Fibroblast of lung (primary cell): ENCODE results near the gene PRKAR1B. TPM values are rescaled to one million over a fixed set of nuclear protein-coding genes. Genes with fewer than 3 reads are reported as not detected.

Experiments
- DNase-seq, 2 donors: peaks; one replicate each; pipeline versions ENCODE4 v3.0.0 to v3.0.0-alpha.2; 2010; ENCODE audit warnings: low read depth in 2 of 2
- H2AFZ ChIP-seq: 2 replicates; pipeline ENCODE4 v1.5.1; 2012; ENCODE audit warnings: low read length, control low read depth, inconsistent platforms
- H3K27ac ChIP-seq: 2 replicates; pipeline ENCODE4 v1.5.1; 2011; ENCODE audit warnings: low read length, control low read depth; ENCODE audit not compliant: insufficient read depth
- H3K27me3 ChIP-seq: 2 replicates; pipeline ENCODE4 v1.5.1; 2011; ENCODE audit warnings: mild to moderate bottlenecking, low read length; ENCODE audit not compliant: control insufficient read depth, insufficient read depth
- H3K36me3 ChIP-seq: 2 replicates; pipeline ENCODE4 v1.5.1; 2011; ENCODE audit warnings: low read length; ENCODE audit not compliant: control insufficient read depth, insufficient read depth
- H3K4me1 ChIP-seq: 2 replicates; pipeline ENCODE4 v1.5.1; 2011; ENCODE audit warnings: low read length; ENCODE audit not compliant: control insufficient read depth, insufficient read depth; ENCODE audit errors: extremely low read depth
- H3K4me2 ChIP-seq: 2 replicates; pipeline ENCODE4 v1.5.1; 2011; ENCODE audit warnings: low read length, control low read depth; ENCODE audit not compliant: insufficient read depth; ENCODE audit errors: extremely low read depth
- H3K4me3 ChIP-seq, 4 experiments: fragments of 200-600 bp in 1 of 4; sonication (generic) in 1 of 4; replicated peaks in 1 of 4; 2 replicates each; pipeline ENCODE4 v1.5.1; 2011 to 2016; ENCODE audit warnings: low read length in 4 of 4, low read depth in 3 of 4, mild to moderate bottlenecking in 3 of 4, control low read depth in 2 of 4, inconsistent platforms in 1 of 4, mixed read lengths in 1 of 4; ENCODE audit not compliant: insufficient read depth in 1 of 4; ENCODE audit errors: control extremely low read depth in 1 of 4
- H3K79me2 ChIP-seq: 2 replicates; pipeline ENCODE4 v1.5.1; 2012; ENCODE audit warnings: mild to moderate bottlenecking, low read length, inconsistent platforms; ENCODE audit not compliant: control insufficient read depth, insufficient read depth
- H3K9ac ChIP-seq: 2 replicates; pipeline ENCODE4 v1.5.1; 2011; ENCODE audit warnings: mild to moderate bottlenecking, low read length, control low read depth; ENCODE audit not compliant: insufficient read depth
- H3K9me3 ChIP-seq: 2 replicates; pipeline ENCODE4 v1.5.1; 2012; ENCODE audit warnings: low read depth, low read length; ENCODE audit not compliant: control insufficient read depth, insufficient read depth
- H4K20me1 ChIP-seq: 2 replicates; pipeline ENCODE4 v1.5.1; 2011; ENCODE audit warnings: low read length; ENCODE audit not compliant: control insufficient read depth, insufficient read depth; ENCODE audit errors: extremely low read depth
- CTCF ChIP-seq, 2 donors: IDR thresholded peaks in 1 of 2; conservative IDR thresholded peaks in 1 of 2; 1 replicate in 1 of 2; 2 replicates in 1 of 2; pipeline ENCODE4 v1.5.1; 2011 to 2012; ENCODE audit warnings: low read length in 2 of 2, control low read depth in 1 of 2, inconsistent platforms in 1 of 2, low read depth in 1 of 2, mild to moderate bottlenecking in 1 of 2
- EZH2 ChIP-seq: IDR thresholded peaks from 2 replicates; pipeline ENCODE4 v1.5.1; 2012; ENCODE audit warnings: low read length, control low read depth, mild to moderate bottlenecking; ENCODE audit errors: missing control alignments
- polyA plus RNA-seq, 2 donors: library from polyadenylated mRNA; depleted of rRNA in 1 of 2; stranded (reverse) in 1 of 2; unstranded in 1 of 2; fragments of >200 nt; gene quantifications; 2 replicates each; pipeline ENCODE4 v1.2.1, GENCODE V29; 2011 to 2012; ENCODE audit warnings: missing spikeins in 1 of 2
- total RNA-seq: library from RNA; depleted of rRNA; stranded (reverse); fragments of >200 nt; gene quantifications from 2 replicates; pipeline ENCODE4 v1.2.1, GENCODE V29; 2014

The PRKAR1B gene
- total and polyA plus RNA-seq, 2 donors (not counting 1 experiment from before 2014, with no cell fraction given) = 12.7 to 14.5 TPM

- H2AFZ ChIP-seq = no peak overlapping the region
- H3K4me3 ChIP-seq = no peak overlapping the region
- H4K20me1 ChIP-seq = no peaks in the 10 kb centered on the region
- H3K9ac ChIP-seq = no peak overlapping the region
- H3K27ac ChIP-seq = no peak overlapping the region
- H3K79me2 ChIP-seq = no peaks in the 10 kb centered on the region
- H3K9me3 ChIP-seq = no peaks in the 10 kb centered on the region
- no peak for DNase-seq
- TF ChIP-seq EZH2 (no peak), CTCF (conservative IDR thresholded peaks at IDR 0.05 in 1 of 2, IDR thresholded peaks at IDR 0.05 in 1 of 2; ENCODE audit: low read depth in 1 of 2, low read length in 2 of 2) (no peak)
- no peak overlapping the region for H3K4me2 ChIP-seq
- H3K4me1 ChIP-seq = peaks cover 26% of the 10 kb centered on the region
- no peaks in the 10 kb centered on the region for H3K27me3 ChIP-seq
- no peaks in the 10 kb centered on the region for H3K36me3 ChIP-seq
These were observed 185.4 kb downstream of the PRKAR1B start for GRCh38 chr7:541661-542060.

- TF ChIP-seq CTCF (conservative IDR thresholded peaks at IDR 0.05 in 1 of 2, IDR thresholded peaks at IDR 0.05 in 1 of 2; ENCODE audit: low read depth in 1 of 2, low read length in 2 of 2) (no peak), EZH2 (no peak)
- no peaks in the 10 kb centered on the region for H4K20me1 ChIP-seq
- no peaks in the 10 kb centered on the region for H3K36me3 ChIP-seq
- H3K9me3 ChIP-seq = no peaks in the 10 kb centered on the region
- peaks cover 26% of the 10 kb centered on the region for H3K4me1 ChIP-seq
- H3K4me3 ChIP-seq = no peak overlapping the region
- H3K27me3 ChIP-seq = no peaks in the 10 kb centered on the region
- H3K4me2 ChIP-seq = no peak overlapping the region
- no peak overlapping the region for H3K27ac ChIP-seq
- no peak overlapping the region for H3K9ac ChIP-seq
- H3K79me2 ChIP-seq = no peaks in the 10 kb centered on the region
- DNase-seq = no peak
- H2AFZ ChIP-seq = no peak overlapping the region
These were observed 186.1 kb downstream of the PRKAR1B start for GRCh38 chr7:540997-541396.

GRCh38 chr7:540579-540978 lies 186.5 kb downstream of the PRKAR1B start:
- DNase-seq = no peak
- Histone ChIP-seq H3K9ac (no peak overlapping the region), H3K79me2 (no peaks in the 10 kb centered on the region), H3K27me3 (no peaks in the 10 kb centered on the region), H3K4me1 (peaks cover 26% of the 10 kb centered on the region), H3K4me2 (no peak overlapping the region), H3K36me3 (no peaks in the 10 kb centered on the region), H3K9me3 (no peaks in the 10 kb centered on the region), H3K27ac (no peak overlapping the region), H3K4me3 (no peak overlapping the region), H2AFZ (no peak overlapping the region), H4K20me1 (no peaks in the 10 kb centered on the region)
- TF ChIP-seq EZH2 = no peak
- TF ChIP-seq CTCF (conservative IDR thresholded peaks at IDR 0.05 in 1 of 2, IDR thresholded peaks at IDR 0.05 in 1 of 2; ENCODE audit: low read depth in 1 of 2, low read length in 2 of 2) = no peak
